Mucosa of descending colon (tissue), 3 donors: ENCODE data around the gene IGF2BP2. TPM values are rescaled to one million over a fixed set of nuclear protein-coding genes. Genes with fewer than 3 reads are reported as not detected.
"Not testable (repeated sequence)": the region's sequence is repeated elsewhere in the genome, so short reads cannot be mapped to it uniquely, and the experiment has no call there.

Source experiments
- ATAC-seq: fragments of 200-7000 bp; cut with Tn5 transposase; one replicate; pipeline ENCODE4 v1.9.1; 2020; ENCODE audit warnings: mild to moderate bottlenecking, moderate library complexity
- DNase-seq, 3 donors: peaks; one replicate each; pipeline ENCODE4 v3.0.0-alpha.2; 2020
- H3K36me3 ChIP-seq: fragments of 200-600 bp; one replicate; pipeline ENCODE4 v1.8.0; 2021; ENCODE audit warnings: low read depth, mild to moderate bottlenecking
- H3K4me1 ChIP-seq: fragments of 200-600 bp; one replicate; pipeline ENCODE4 v1.8.0; 2021; ENCODE audit warnings: low read depth, mild to moderate bottlenecking
- H3K4me3 ChIP-seq: fragments of 200-600 bp; one replicate; pipeline ENCODE4 v1.8.0; 2021; ENCODE audit warnings: mild to moderate bottlenecking
- H3K9me3 ChIP-seq: fragments of 200-600 bp; one replicate; pipeline ENCODE4 v1.8.0; 2021; ENCODE audit warnings: mild to moderate bottlenecking
- CTCF ChIP-seq: fragments of 200-600 bp; IDR thresholded peaks from one replicate; pipeline ENCODE4 v1.8.0; 2022; ENCODE audit warnings: antibody characterized with exemption, mild to moderate bottlenecking
- intact Hi-C, 2 donors: fragments of 100-400 bp; cut with DNase I in 1 of 2; cut with micrococcal nuclease in 1 of 2; formaldehyde crosslinking; loops; one replicate each; pipeline versions ENCODE4 v1.11.0 to v1.11.1; 2022; cut with DNase I, micrococcal nuclease
- total RNA-seq, 3 donors: library from RNA; stranded (reverse); fragmentation: NEBNext Ultra II Directional in 2 of 3; extraction: Animal tissue kit (Norgen Biotek cat#: 25700) in 2 of 3; gene quantifications; one replicate each; pipeline versions ENCODE4 v1.2.1 to v1.2.4, GENCODE V29; 2021 to 2023
- donor health status: DM: no; HTN: no; CAD: no; lungs with moderate emphysema.
- donor health status: DM: no; HTN: no; CAD: no.
- donor health status: DM: no; HTN: yes; CAD: no.

IGF2BP2 gene
- total RNA-seq, 3 donors from 2014 or later, result 26.7 to 67.4 (median 42.1) TPM

DNA sequence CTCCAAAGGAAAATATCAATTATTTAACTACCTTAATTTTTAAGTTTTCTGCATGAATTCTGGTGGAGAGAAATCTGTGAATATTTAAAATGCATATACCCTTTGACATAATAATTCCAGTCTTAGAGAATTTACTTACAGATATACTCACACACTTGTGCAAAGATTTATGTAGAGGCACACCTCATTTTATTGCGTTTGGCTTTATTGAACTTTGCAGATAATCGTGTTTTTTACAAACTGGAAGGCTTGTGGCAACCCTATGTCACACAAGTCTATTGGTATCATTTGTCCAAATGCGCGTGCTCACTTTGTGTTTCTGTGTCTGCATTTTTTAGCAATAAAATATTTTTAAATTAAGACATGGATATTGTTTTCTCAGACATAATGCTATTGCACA lies 157.3 kb downstream of the IGF2BP2 start:
- no peak overlapping the region for H3K4me3 ChIP-seq
- intact Hi-C loops, result no loop called here
- H3K9me3 ChIP-seq, result no peaks in the 10 kb centered on the region
- no peaks in the 10 kb centered on the region for H3K36me3 ChIP-seq
- ATAC-seq, result peak; percentile 78
- peak in 1 of 3 donors; percentile 20 for DNase-seq
- no peak for TF ChIP-seq CTCF
- H3K4me1 ChIP-seq, result peaks cover 6% of the 10 kb centered on the region

DNA sequence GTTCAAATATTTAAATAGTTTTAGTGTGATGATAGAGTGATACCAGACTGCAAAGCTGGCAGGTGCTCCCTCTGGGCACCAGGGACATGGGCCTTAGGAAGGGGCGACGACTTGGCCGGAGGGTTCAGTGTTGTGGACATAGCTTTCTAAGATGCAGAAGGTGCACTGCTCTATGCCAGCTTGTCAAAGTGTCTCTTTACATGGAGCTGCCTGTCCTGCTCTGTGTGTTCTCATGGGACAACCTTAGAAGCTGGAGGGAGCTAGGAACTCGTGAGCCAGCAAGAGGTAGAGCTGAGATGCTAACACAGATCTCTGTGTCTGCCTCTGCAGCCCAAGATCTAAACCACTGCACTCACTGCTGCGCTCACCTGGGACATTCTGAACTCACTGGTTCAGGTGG lies 160.9 kb downstream of the IGF2BP2 start:
- H3K4me1 ChIP-seq, result peaks cover 10% of the 10 kb centered on the region
- no peak for TF ChIP-seq CTCF
- no peaks in the 10 kb centered on the region for H3K9me3 ChIP-seq
- DNase-seq (no peak), ATAC-seq (no peak)
- H3K4me3 ChIP-seq, result no peak overlapping the region
- H3K36me3 ChIP-seq, result no peaks in the 10 kb centered on the region
- intact Hi-C loops, result no loop called here

DNA sequence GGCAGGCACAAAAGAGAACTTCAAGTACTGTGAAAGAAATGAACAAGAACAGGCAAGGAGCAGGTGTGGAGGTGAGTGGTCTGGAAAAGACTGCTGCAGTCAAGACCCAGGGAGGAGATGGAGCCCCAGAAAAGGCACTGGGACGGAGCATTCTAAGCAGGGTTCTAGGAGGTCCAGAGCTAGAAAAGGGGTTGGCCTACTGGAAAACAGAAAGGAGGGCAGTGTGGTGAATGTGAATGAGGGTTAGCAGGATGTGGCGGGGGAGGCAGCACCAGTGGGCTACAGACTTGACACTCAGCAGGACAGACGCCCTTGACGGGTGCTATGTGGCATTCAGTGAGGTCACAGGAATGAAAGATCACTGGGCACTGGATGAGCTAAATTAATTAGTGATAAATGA lies 163.1 kb downstream of the IGF2BP2 start:
- intact Hi-C loops, result no loop called here
- no peak for TF ChIP-seq CTCF
- no peak for DNase-seq
- Histone ChIP-seq H3K4me3 (no peak overlapping the region), H3K4me1 (peaks cover 4% of the 10 kb centered on the region), H3K36me3 (no peaks in the 10 kb centered on the region), H3K9me3 (no peaks in the 10 kb centered on the region)
- no peak for ATAC-seq

DNA sequence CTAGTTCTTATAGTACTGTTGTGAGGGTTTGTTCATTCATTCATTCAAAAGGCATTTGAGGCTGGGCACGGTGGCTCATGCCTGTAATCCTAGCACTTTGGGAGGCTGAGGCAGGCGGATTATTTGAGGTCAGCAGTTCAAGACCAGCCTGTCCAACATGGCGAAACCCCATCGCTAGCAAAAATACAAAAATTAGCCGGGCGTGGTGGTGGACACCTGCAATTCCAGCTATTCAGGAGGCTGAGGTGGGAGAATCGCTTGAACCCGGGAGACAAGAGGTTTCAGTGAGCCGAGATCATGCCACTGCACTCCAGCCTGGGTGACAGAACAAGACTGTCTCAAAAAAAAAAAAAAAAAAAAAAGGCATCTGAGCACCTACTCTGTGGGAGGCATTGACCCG lies 163.5 kb downstream of the IGF2BP2 start:
- DNase-seq, H3K4me1 ChIP-seq, ATAC-seq, H3K36me3 ChIP-seq, intact Hi-C loops, H3K4me3 ChIP-seq, H3K9me3 ChIP-seq: not testable (repeated sequence)

- TF ChIP-seq CTCF, result peak; percentile 95
- peak; percentile 92 for ATAC-seq
- intact Hi-C loops, result no loop called here
- H3K4me3 ChIP-seq, result no peak overlapping the region
- no peaks in the 10 kb centered on the region for H3K9me3 ChIP-seq
- H3K4me1 ChIP-seq, result peaks cover 4% of the 10 kb centered on the region
- H3K36me3 ChIP-seq, result no peaks in the 10 kb centered on the region
- DNase-seq, result peak; percentile 74 to 87 (median 79)
These were observed 164.6 kb downstream of the IGF2BP2 start for GRCh38 chr3:185659942-185660921.

DNA sequence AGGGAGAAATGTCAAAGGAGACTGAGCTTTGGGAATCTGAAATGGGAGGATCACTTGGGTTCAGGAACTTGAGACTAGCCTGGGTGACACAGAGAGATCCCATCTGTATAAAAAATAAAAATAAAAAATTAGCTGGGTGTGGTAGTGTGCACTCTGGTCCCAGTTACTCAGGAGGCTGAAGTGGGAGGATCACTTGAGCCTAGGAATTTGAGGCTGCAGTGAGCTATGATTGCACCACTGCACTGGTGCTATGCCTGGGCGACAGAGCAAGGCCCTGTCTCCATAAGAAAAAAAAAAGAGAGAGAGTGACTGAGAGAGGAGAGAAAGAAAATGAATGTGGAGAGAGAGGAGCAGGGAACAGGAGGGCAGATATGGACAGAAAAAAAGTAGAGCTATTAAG lies 165.9 kb downstream of the IGF2BP2 start:
- ATAC-seq (no peak), DNase-seq (no peak)
- Histone ChIP-seq H3K9me3 (no peaks in the 10 kb centered on the region), H3K4me3 (no peak overlapping the region), H3K4me1 (peaks cover 4% of the 10 kb centered on the region), H3K36me3 (no peaks in the 10 kb centered on the region)
- intact Hi-C loops, result no loop called here
- TF ChIP-seq CTCF, result no peak
